Activated naive CD4-positive, alpha-beta T cell (primary cell): Measurements from ENCODE around the gene IRAK1BP1.
A peak's percentile ranks its signal among the peaks of the same experiment; 100 is the strongest.
"Not testable (repeated sequence)": the region's sequence is repeated elsewhere in the genome, so short reads cannot be mapped to it uniquely, and the experiment has no call there.

Experiments used
- DNase-seq, 4 experiments: peaks; one replicate each; lab custom pipeline; 2025; lab: John Stamatoyannopoulos, UW

IRAK1BP1 gene, protein sequence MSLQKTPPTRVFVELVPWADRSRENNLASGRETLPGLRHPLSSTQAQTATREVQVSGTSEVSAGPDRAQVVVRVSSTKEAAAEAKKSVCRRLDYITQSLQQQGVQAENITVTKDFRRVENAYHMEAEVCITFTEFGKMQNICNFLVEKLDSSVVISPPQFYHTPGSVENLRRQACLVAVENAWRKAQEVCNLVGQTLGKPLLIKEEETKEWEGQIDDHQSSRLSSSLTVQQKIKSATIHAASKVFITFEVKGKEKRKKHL

DNA sequence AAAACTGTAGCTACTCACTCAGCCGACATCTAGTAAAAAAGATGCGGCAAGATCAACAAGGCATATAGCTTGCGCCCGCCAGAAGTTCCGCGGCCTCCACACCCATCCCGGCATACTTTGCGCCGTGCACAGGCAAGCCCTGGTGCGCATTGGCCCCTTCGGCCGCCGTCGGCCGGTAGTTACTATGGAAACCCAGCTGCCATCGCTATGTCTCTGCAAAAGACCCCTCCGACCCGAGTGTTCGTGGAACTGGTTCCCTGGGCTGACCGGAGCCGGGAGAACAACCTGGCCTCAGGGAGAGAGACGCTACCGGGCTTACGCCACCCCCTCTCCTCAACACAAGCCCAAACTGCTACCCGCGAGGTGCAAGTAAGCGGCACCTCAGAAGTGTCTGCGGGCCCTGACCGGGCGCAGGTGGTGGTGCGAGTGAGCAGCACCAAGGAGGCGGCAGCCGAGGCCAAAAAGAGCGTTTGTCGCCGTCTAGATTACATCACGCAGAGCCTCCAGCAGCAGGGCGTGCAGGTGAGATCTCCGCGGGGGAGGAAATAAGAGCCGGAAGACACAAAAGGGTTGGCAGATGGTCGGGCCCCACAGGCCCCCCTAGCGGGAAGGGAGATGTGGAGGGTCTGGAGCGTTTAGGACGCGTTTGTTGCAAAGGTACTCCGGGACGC is at the start of gene IRAK1BP1:
Gene IRAK1BP1 (plus strand): TSS at position 182 of the 671 bp plus-strand sequence. CDS start 26 bp downstream, at position 208.
- DNase-seq = peak; percentile 32 to 65 (median 56)

DNA sequence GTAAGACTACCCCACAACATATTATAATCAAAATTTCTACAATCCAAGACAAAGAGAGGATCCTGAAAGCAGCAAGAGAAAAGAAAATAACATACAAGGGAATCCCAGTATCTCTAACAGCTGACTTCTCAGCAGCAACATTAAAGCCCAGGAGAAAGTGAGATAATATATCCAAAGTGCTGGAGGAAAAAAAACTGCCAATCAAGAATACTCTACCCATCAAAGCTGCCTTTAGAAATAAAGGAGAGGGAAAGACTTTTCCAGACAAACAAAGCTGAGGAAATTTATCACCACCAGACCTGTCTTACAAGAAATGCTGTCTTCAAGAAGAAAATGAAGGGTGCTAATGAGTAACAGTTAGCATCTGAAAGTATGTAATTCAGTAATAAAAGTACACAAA is 43.3 kb upstream of the IRAK1BP1 start:
- DNase-seq = no peak

DNA sequence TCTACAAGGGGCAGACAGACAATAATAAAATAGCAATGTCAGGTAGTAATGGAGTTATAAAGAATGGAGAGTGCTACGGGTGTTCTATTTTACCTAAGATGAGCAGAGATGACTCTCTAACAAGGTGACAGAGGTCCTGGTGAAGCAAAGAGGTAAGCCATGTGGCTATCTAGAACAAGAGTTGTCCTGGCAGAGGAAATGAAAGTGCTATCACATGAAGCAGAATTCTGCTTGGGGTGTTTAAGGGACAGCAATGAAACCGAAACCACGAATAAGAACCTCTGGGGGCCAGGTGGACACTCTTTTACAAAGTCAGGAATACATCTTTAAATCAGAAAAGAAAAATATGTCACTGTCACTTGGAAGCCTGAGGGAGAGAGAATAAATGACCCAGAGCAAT is 37.9 kb upstream of the IRAK1BP1 start:
- no peak for DNase-seq

DNA sequence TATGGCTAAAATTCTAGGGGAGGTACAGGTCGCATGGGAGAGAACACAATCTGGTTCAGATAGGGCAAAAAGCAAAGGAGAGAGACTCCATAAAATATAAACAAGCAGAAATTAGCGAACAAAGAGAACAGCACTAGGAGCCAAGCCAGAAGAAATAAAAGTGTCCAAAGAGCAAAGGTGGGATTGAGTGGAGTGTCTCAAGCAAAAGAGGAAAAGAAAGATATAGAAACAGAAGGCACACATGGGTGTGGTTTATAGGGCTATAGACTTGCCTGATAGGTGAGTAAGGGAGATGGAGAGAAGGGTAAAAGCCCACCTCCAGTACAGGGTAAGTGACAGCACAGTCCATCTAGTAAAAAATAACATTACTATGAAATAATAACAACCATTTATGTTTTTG is 36.5 kb upstream of the IRAK1BP1 start:
- DNase-seq = no peak

DNA sequence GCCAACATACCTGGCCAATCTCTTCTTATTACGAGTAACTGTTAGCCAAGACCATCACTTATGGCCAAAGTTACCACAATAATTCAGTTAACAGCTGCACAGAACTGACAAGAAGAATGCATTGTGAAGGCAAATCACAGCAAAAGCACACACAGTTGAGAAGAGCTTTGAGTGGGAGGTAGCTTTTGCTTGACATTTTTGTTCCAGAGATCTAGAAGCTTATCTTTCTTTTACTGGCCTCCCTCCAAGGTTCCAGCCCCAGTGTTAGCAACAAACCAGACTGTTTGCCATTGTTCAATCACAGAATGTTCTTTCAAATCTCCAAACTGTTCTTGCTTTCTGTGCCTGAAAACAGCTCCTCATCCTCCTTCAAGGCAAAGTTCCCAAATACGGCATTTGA is 35.9 kb upstream of the IRAK1BP1 start:
- no peak for DNase-seq

DNA sequence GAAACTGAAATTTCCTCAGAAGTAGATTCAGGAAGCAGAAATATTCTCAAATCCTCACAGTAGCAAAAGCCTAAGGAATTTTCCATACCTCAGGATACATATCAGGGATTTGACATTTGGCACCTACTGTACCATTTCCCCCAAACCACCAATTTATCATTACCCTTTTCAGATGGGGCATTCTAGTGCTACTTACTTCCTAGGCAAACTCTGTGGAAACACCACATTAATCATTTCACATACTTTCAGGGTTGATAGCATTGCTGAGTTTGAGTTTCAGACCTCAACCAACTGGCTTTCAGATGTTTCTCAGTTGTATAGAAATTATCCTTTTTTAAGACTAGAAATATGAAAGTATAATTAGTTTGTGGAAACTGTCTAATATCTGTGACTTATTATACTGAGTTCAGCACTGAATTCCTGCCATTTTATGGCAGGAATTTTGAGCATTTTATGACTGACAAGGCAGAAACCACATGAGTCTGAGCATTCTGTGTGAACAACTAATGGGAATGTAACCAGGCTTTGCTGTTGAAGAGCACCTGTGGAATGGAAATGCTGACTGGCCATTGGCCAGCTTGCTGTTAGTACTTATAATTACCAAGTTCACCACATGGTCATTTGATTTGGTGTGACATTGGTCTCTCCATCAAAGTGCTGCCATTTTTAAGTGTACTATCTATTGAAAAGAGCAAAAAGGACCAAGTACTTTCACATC is 35.1 kb upstream of the IRAK1BP1 start:
- no peak for DNase-seq

DNA sequence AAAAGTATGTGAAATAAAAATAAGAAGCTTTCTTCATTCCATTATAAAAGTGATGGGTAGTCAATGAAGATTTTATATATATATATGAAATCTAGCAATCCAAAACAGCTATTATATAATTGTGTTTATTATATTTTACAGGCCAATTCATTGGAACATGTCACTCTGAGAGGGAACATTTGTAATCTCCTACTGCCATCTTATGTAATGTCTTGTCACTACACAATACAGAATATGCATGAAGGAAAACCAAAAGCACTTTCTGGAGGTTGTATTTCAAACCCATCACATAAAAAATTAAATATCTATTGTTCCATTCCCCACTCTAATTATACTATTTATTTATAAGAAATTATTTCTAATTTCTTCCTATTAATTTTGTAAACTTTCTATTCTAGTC is 31.5 kb upstream of the IRAK1BP1 start:
- no peak for DNase-seq

DNA sequence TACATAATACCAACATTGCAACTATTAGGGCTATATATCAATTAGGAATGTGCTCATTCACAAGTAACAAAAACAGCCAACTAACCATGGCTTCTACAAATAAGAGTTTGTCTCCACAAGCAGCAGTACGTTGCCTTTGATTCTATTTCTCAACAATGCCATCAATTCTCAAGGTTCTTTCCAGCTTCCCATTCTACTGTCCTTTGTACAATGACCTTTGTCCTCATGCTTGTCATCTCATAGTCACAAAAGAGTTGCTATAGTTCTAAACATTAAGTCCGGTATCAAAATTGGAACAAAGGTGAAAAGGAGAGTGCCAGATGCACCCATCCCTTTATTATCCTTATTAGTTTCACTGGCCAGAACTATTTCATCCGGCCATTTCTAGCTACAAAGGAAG is 30.8 kb upstream of the IRAK1BP1 start:
- DNase-seq = no peak

DNA sequence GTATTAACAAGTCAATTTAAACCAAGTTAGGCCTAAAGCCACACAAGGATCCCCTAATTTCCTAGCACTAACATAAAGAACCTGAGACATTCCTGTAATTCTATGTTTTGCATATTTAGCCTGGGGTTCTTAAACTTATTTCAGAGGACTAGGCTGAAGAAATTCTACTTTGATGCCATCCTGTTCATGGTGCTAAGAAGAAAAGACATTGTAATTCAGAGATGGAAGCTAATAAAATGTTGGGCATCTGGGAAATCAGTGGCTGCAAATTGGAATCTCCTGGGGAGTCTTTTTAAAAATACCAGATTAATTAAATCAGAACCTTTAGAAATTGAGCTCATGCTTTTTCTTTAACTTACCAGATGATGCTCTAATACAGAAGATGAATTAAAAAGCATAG is 26.2 kb upstream of the IRAK1BP1 start:
- no peak for DNase-seq

DNA sequence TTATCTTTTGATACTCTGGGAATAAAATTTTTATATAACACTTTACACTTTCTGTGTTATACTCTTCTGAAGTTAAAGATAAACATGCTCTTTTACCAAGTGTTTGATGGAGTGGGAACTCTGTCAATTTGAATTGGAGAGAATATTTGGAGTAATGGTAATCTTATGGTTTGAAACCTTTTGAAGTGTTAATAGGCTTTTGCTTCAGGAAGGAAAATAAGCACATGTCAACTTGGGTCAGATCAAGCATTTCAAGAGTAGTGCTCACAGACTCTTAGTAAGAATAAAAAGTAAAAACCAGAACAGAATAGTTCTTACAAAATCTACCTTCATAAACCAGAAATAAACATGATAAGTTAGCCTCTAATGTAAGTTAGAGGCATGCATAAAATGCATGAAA is 24.4 kb upstream of the IRAK1BP1 start:
- DNase-seq = no peak

DNA sequence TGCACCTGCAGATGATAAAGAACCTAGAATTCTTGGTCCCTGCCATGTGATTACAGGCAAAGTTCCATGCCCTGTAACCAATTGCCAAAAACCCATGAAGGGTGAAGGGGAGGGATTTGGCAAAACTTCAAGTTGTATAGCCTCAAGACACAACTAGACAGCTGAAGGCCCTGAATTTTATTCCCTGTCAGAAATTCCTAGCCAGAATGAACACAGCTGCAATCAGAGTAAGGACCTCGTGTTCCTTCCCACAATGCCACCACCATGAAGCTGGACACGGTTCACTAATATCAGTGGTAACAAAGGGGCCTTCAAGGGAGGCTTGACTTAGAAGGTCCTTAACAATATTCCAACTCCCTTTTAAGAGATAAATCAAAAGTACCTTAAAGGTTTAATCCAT is 22.5 kb upstream of the IRAK1BP1 start:
- DNase-seq = no peak

DNA sequence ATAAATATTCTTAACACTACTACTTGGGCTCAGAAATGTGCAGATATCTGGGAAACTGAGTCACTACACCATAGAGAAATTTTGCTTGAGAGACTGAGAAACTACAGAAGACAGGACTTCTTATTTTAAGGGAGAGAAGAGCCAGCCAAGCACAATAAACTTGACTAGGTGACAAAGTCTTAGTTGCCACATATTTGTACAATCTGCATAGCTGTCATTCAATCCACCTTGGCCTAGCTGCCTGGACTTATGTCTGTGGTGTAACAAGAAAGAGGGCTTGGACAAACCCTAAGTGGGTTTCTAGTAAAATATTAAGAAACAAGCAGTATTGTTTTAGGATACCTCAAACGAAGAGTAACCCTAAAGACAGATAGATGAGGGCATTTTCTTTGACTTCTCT is 21.8 kb upstream of the IRAK1BP1 start:
- no peak for DNase-seq

DNA sequence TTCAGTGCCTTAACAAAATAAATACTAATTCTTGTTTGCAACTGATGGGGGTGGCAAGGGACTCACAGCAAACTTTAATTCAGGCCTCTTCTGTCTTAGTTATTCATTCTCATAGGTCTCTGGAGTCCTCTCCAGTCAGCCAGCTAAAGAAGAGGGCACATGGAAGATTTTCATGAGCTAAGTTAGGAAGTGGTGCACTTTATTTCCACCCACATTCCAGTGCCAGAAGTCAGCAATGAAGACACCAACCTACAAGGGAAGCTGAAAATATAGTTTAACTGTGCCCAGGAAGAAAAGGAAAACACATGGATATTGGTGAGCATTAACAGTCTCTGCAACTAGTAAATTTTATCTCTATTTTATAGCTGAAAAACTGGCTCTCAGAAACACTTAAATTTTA is 16.7 kb upstream of the IRAK1BP1 start:
- no peak for DNase-seq

DNA sequence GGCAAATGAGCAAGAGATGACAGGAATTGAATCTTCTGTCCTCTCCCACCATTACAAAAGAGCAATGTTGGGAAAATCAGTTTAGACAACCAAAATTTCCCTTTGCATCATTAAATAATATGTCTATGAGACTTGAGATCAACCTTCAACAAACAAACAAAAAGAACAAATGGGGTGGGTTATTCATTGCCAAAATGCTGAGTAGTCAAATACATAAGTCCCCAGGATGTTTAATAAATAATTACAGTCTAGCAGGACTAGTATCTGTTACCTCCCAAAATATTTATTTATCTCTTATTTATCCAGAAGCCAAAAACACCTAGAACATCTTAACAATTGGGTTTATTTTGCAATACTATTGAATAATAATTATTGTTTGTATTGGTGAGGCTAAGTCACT is 16.2 kb upstream of the IRAK1BP1 start:
- DNase-seq = no peak

DNA sequence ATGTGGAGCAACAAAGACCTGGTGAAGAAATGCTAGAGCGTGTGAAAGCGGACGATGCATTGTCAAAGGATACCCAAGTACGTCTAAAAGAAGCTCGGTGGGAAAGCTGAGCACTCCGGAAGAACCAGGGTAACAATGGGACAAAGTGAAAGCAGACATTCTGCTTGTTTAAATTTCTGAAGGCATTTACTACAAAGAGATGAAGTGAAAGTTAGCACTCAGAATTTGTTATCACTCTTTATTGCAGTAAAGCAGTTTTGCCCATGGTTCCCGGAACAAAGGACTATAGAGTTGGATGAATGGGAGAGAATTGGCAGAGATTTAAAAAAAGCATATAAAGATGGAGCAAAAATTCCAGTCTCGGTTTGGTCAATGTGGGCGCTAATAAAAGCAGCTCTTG is 12.8 kb upstream of the IRAK1BP1 start:
- DNase-seq = no peak

DNA sequence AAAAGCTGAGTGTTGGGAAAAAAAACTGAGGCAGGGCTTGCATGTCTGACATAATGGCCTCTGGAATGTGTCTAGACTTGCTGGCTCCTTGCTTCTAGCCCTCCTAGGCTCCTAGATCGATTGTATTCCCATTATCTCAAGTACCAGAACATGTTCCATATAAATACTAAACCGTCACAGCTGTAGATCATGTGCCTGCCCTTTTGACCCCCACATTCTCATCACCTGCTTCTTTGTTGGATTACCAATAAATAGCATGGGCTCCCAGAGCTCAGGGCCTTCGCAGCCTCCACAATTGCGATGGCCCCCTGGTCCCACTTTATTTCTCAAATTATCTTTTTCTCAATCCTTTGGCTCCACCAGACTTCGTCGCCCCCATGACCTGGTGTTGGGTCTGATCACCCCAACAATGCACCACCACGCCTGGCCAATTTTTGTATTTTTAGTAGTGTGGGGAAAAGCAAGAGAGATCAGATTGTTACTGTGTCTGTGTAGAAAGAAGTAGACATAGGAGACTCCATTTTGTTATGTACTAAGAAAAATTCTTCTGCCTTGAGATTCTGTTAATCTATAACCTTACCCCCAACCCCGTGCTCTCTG is 8.9 kb upstream of the IRAK1BP1 start:
- not testable (repeated sequence) for DNase-seq

DNA sequence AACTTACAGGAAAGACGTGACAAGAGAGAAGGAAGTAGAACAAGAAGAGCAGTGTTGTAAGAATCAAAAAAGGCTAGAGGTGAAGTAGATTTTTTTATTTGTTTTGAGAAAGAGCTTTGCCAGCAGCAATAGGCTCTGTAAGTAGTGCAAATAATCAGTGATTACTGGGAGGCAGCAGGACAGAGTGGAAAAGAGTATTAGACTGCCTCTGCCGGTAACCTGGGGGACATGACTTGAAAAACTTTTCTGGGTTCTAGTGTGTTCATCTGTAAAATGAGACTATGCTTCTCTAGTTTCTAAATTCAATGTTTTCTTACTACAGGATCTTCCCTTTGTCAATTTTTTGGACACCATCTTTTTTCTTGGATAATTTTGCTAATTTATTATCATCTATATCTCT is 5.8 kb upstream of the IRAK1BP1 start:
- no peak for DNase-seq

DNA sequence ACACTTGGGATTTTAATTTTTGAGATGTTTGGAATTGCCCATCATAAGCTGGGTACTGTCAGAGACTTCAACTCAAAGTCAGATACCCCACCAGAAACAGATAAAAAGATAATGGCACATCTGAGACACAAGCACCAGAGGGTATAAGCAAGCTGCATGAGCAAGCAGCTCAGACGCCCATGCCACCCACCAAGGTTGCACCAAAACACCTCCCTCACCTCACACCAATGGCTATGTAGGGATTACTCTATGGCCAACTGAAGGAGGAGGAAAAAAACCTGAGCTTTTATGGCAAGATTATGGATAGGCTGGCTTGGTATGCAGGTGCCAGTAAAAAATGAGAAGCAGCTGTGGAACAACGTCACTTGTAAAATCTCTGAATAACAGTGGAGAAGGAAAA is 3.8 kb upstream of the IRAK1BP1 start:
- no peak for DNase-seq

DNA sequence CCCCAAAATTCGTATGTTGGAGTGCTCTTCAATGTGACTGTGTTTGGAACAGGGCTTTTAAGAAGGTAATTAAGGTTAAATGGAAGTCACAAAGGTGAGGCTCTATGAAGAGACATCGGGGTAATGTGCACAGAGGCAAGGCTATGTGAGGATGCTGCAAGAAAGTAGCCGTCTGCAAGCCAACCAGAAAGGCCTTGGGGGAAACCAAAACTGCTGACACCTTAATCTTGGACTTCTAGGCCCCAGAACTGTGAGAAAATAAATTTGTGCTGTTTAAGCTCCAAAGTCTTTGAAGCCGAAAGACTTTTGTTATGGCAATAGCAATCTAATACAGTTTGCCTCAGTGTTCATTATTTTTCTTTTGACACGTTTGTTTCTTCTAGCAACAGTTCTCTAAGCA is 2.4 kb upstream of the IRAK1BP1 start:
- DNase-seq = no peak

DNA sequence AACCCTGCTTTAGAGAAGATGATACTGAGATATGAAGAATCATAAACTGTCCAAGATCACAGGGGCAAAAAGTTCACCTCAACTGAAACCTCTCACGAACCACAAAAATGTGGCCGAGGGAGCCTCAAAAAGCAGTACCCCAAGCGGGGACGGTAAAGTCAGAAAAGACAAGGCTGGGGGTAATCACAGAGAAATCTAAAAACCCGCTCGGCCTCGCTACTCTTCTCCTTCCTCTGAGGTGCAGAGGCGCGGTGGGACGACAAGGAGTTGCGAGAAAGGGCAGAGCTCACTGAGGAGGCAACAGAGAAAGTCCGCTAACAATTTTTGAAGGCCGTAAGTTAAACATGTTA is 356 bp upstream of the IRAK1BP1 start:
- DNase-seq = no peak

DNA sequence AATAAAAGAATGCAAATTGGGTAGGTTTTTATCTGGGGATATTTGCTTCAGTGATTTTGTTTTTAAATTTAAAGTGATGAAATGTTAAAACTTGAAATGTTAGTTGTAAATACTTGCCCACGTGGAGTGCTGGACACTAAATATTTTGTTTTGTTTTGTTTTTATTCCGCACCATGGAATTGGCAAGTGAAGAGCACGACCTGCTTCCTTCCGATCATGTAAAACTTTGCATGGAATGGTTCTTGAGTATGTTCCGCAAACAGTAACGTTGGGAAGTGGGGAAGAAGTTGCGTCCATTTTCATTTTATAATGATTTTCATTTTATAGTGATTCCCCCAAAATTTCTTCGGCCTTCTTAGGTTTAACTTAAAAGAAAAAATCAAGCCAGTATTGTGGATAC is 765 bp downstream of the IRAK1BP1 start:
- no peak for DNase-seq

DNA sequence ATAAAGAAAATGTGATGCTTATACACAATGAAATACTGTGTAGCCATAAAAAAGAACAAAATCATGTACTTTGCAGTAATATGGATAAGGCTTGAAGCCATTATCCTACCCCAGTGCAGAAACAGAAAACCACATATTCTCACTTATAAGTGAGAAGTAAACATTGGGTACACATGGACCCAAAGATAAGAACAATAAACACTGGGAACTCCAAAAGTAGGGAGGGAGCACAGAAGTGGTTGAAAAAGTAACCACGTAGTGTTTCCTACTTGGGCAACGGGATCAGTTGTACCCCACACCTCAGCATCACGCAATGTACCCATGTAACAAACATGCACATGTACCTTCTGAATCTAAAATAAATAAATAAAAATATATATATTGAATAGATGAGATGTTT is 8.2 kb downstream of the IRAK1BP1 start:
- DNase-seq = no peak

DNA sequence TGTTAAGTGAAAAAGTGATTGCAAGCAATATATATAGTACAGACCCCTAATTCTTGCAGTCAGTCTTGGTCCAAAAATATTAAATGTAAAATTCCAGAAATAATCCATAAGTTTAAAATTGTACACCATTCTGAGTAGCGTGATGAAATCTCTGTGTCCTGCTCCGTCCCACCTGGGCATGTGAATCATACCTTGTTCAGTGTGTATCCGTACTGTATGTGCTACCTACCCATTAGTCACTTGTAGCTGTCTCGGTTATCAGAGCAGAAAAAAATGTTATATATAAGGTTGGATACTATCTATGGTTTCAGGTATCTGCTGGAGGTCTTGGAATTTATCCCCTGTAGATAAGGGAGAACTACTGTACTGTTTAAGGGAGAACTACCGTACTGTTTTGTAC is 16.3 kb downstream of the IRAK1BP1 start:
- no peak for DNase-seq
